ENCODE data around the gene HS6ST3. TPM values are rescaled to one million over a fixed set of nuclear protein-coding genes. Genes with fewer than 3 reads are reported as not detected.

HS6ST3 gene
- total RNA-seq, 1 donor from 2014 or later: 1.3 TPM

- Mint-ChIP-seq H3K27me3 (ENCODE audit: unreplicated experiment) (peaks cover 4% of the 10 kb centered on the region), H3K4me1 (ENCODE audit: low read depth, unreplicated experiment) (peaks cover 51% of the 10 kb centered on the region), H3K27ac (ENCODE audit: unreplicated experiment) (peak overlapping the region; percentile 77), H3K9me3 (ENCODE audit: unreplicated experiment) (peaks cover 6% of the 10 kb centered on the region), H3K36me3 (ENCODE audit: unreplicated experiment) (no peaks in the 10 kb centered on the region), H3K4me3 (ENCODE audit: unreplicated experiment) (peak overlapping the region; percentile 22)
- TF ChIP-seq CTCF (IDR thresholded peaks at IDR 0.05; ENCODE audit: partially characterized antibody, unreplicated experiment): no peak
- DNase-seq: no peak
These were observed 654.7 kb downstream of the HS6ST3 start for GRCh38 chr13:96744367-96745331.

- Mint-ChIP-seq H3K27ac (ENCODE audit: unreplicated experiment) (peak overlapping the region; percentile 93), H3K27me3 (ENCODE audit: unreplicated experiment) (peaks cover 7% of the 10 kb centered on the region), H3K36me3 (ENCODE audit: unreplicated experiment) (no peaks in the 10 kb centered on the region), H3K9me3 (ENCODE audit: unreplicated experiment) (peaks cover 4% of the 10 kb centered on the region), H3K4me3 (ENCODE audit: unreplicated experiment) (peak overlapping the region; percentile 53), H3K4me1 (ENCODE audit: low read depth, unreplicated experiment) (peaks cover 47% of the 10 kb centered on the region)
- DNase-seq: no peak
- TF ChIP-seq CTCF (IDR thresholded peaks at IDR 0.05; ENCODE audit: partially characterized antibody, unreplicated experiment): no peak
These were observed 657.0 kb downstream of the HS6ST3 start for GRCh38 chr13:96746886-96747285.

GRCh38 chr13:96749825-96750224, 659.9 kb downstream of the HS6ST3 start:
- no peak overlapping the region for H3K4me3 Mint-ChIP-seq (ENCODE audit: unreplicated experiment)
- H3K36me3 Mint-ChIP-seq (ENCODE audit: unreplicated experiment): no peaks in the 10 kb centered on the region
- H3K4me1 Mint-ChIP-seq (ENCODE audit: low read depth, unreplicated experiment): peaks cover 30% of the 10 kb centered on the region

GRCh38 chr13:96751089-96751488, 661.2 kb downstream of the HS6ST3 start:
- peaks cover 7% of the 10 kb centered on the region for H3K27me3 Mint-ChIP-seq (ENCODE audit: unreplicated experiment)
- no peak for DNase-seq
- no peak overlapping the region for H3K4me3 Mint-ChIP-seq (ENCODE audit: unreplicated experiment)
- no peak overlapping the region for H3K27ac Mint-ChIP-seq (ENCODE audit: unreplicated experiment)
- no peak for TF ChIP-seq CTCF (IDR thresholded peaks at IDR 0.05; ENCODE audit: partially characterized antibody, unreplicated experiment)
- peaks cover 20% of the 10 kb centered on the region for H3K4me1 Mint-ChIP-seq (ENCODE audit: low read depth, unreplicated experiment)
- peaks cover 4% of the 10 kb centered on the region for H3K9me3 Mint-ChIP-seq (ENCODE audit: unreplicated experiment)
- H3K36me3 Mint-ChIP-seq (ENCODE audit: unreplicated experiment): no peaks in the 10 kb centered on the region

More at GRCh38 chr13:96749825-96750224, 659.9 kb downstream of the HS6ST3 start:
- peaks cover 4% of the 10 kb centered on the region for H3K9me3 Mint-ChIP-seq (ENCODE audit: unreplicated experiment)
- H3K27ac Mint-ChIP-seq (ENCODE audit: unreplicated experiment): no peak overlapping the region
- TF ChIP-seq CTCF (IDR thresholded peaks at IDR 0.05; ENCODE audit: partially characterized antibody, unreplicated experiment): no peak
- H3K27me3 Mint-ChIP-seq (ENCODE audit: unreplicated experiment): peaks cover 7% of the 10 kb centered on the region
- DNase-seq: no peak

GRCh38 chr13:96762876-96763275, 673.0 kb downstream of the HS6ST3 start:
- TF ChIP-seq CTCF (IDR thresholded peaks at IDR 0.05; ENCODE audit: partially characterized antibody, unreplicated experiment): no peak
- H3K4me1 Mint-ChIP-seq (ENCODE audit: low read depth, unreplicated experiment): peaks cover 8% of the 10 kb centered on the region
- no peak overlapping the region for H3K27ac Mint-ChIP-seq (ENCODE audit: unreplicated experiment)
- no peak for DNase-seq
- no peaks in the 10 kb centered on the region for H3K36me3 Mint-ChIP-seq (ENCODE audit: unreplicated experiment)
- no peaks in the 10 kb centered on the region for H3K9me3 Mint-ChIP-seq (ENCODE audit: unreplicated experiment)
- H3K4me3 Mint-ChIP-seq (ENCODE audit: unreplicated experiment): no peak overlapping the region
- H3K27me3 Mint-ChIP-seq (ENCODE audit: unreplicated experiment): no peaks in the 10 kb centered on the region
